Lower leg skin (tissue), 3 donors: Measurements from ENCODE around the gene DLST.

Experiments
- POLR2A ChIP-seq, 2 donors: fragments of 450-650 bp; IDR thresholded peaks; one replicate each; pipeline ENCODE4 v1.6.1; 2016 to 2017; ENCODE audit warnings: antibody characterized with exemption in 2 of 2, mild to moderate bottlenecking in 1 of 2, moderate library complexity in 1 of 2
- TF ChIP-seq, protein P1 (sequence below), 3 donors: fragments of 450-650 bp; IDR thresholded peaks; one replicate each; pipeline ENCODE4 v1.5.1; 2016; ENCODE audit warnings: antibody characterized with exemption in 3 of 3, mild to moderate bottlenecking in 3 of 3, moderate library complexity in 2 of 3

DNA sequence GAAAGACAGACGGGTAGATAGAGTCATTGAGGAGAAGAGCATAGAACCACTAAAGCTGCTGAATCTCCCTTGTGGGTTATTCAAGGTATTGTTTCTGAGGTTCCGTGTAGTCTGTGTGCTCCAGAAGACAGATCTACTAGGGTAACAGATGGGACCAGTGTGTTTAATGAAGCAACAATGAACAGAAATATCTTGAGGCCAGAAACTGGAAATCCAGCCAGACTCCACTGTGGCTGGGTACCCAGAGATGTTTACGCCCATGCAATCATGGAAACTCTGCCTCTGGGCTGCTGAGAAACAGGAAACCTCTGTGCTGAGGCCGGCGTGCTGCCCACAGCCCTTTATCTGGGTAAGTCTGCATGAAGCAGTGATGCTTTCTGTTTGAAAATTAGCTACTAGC is 14.0 kb upstream of the DLST start:
- TF ChIP-seq POLR2A (IDR thresholded peaks at IDR 0.05): no peak
- TF ChIP-seq, protein P1, sequence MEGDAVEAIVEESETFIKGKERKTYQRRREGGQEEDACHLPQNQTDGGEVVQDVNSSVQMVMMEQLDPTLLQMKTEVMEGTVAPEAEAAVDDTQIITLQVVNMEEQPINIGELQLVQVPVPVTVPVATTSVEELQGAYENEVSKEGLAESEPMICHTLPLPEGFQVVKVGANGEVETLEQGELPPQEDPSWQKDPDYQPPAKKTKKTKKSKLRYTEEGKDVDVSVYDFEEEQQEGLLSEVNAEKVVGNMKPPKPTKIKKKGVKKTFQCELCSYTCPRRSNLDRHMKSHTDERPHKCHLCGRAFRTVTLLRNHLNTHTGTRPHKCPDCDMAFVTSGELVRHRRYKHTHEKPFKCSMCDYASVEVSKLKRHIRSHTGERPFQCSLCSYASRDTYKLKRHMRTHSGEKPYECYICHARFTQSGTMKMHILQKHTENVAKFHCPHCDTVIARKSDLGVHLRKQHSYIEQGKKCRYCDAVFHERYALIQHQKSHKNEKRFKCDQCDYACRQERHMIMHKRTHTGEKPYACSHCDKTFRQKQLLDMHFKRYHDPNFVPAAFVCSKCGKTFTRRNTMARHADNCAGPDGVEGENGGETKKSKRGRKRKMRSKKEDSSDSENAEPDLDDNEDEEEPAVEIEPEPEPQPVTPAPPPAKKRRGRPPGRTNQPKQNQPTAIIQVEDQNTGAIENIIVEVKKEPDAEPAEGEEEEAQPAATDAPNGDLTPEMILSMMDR (IDR thresholded peaks at IDR 0.05): no peak
